ENCODE data around the gene RPL18. TPM values are rescaled to one million over a fixed set of nuclear protein-coding genes. Genes with fewer than 3 reads are reported as not detected.
A peak's percentile ranks its signal among the peaks of the same experiment; 100 is the strongest.

Gene RPL18
- total and polyA plus RNA-seq, 9 of the 15 experiments (the other 6 are each of a cell fraction or from before 2014, with no cell fraction given): 312 to 2,635 (median 1,653) TPM

- TF ChIP-seq GTF2E2 (tag; IDR thresholded peaks at IDR 0.05) (0 out of 2 replicates have a peak, but pooled peaks have one; percentile 12), NFRKB (IDR thresholded peaks at IDR 0.05; ENCODE audit: low read depth) (peak; percentile 14; the same call in 1 of the 2 replicates), CC2D1A (IDR thresholded peaks at IDR 0.05) (peak; percentile 82; the same call in 1 of the 2 replicates), PHF20 (IDR thresholded peaks at IDR 0.05; ENCODE audit: partially characterized antibody) (peak; percentile 47), FOXM1 (IDR thresholded peaks at IDR 0.05; ENCODE audit: low read depth) (0 out of 2 replicates have a peak, but pooled peaks have one; percentile 3), FOXM1 (CRISPR knock-in tag; IDR thresholded peaks at IDR 0.05; ENCODE audit: low read depth) (no peak), DEAF1 (CRISPR knock-in tag; IDR thresholded peaks at IDR 0.05) (peak; percentile 63), HDAC1 (IDR thresholded peaks at IDR 0.05) (peak; percentile 54 to 78; a peak in 2 of 4 replicates), CEBPB (tag; IDR thresholded peaks at IDR 0.05) (peak; percentile 48; the same call in 1 of the 2 replicates), NFIC (IDR thresholded peaks at IDR 0.05) (0 out of 2 replicates have a peak, but pooled peaks have one; percentile 3), ZNF583 (CRISPR knock-in tag; IDR thresholded peaks at IDR 0.05) (0 out of 2 replicates have a peak, but pooled peaks have one; percentile 13), FOXK2 (conservative IDR thresholded peaks at IDR 0.05 in 1 of 2, IDR thresholded peaks at IDR 0.05 in 1 of 2; ENCODE audit: low read depth in 2 of 2) (no peak), MIER1 (IDR thresholded peaks at IDR 0.05; ENCODE audit: low read depth) (peak; percentile 57; the same call in 1 of the 2 replicates), FOXO4 (CRISPR knock-in tag; IDR thresholded peaks at IDR 0.05) (peak; percentile 68; the same call in 1 of the 2 replicates), HMGXB4 (CRISPR knock-in tag; IDR thresholded peaks at IDR 0.05) (no peak)
These were observed 961 bp upstream of the RPL18 start (continued) for GRCh38 chr19:48619692-48620585.

Data from K562 (cell line).